RWPE1 (cell line): ENCODE results near the gene FCAR.
"Not testable (repeated sequence)": the region's sequence is repeated elsewhere in the genome, so short reads cannot be mapped to it uniquely, and the experiment has no call there.

ENCODE experiments used
- CTCF ChIA-PET: fragments of 350-600 bp; sonication (Branson Sonifier 250); formaldehyde crosslinking; extraction: SDS; loops from one replicate; lab custom pipeline; 2021; lab: Yijun Ruan, JAX
- POLR2A ChIA-PET: fragments of 400-600 bp; formaldehyde crosslinking; extraction: SDS; loops from one replicate; lab custom pipeline; 2020; ENCODE audit warnings: antibody characterized with exemption; ENCODE audit not compliant: low non-redundant PET; lab: Yijun Ruan, JAX
- DNase-seq: peaks from one replicate; pipeline ENCODE4 v3.0.0; 2012; ENCODE audit warnings: low spot score
- H3K27ac ChIP-seq: fragments of 450-650 bp; 2 replicates; pipeline ENCODE4 v1.5.1; 2017
- TF ChIP-seq, protein P1 (sequence below): fragments of 450-650 bp; conservative IDR thresholded peaks from 2 replicates; pipeline ENCODE4 v1.5.1; 2017; ENCODE audit warnings: low read depth, mild to moderate bottlenecking

Gene FCAR

DNA sequence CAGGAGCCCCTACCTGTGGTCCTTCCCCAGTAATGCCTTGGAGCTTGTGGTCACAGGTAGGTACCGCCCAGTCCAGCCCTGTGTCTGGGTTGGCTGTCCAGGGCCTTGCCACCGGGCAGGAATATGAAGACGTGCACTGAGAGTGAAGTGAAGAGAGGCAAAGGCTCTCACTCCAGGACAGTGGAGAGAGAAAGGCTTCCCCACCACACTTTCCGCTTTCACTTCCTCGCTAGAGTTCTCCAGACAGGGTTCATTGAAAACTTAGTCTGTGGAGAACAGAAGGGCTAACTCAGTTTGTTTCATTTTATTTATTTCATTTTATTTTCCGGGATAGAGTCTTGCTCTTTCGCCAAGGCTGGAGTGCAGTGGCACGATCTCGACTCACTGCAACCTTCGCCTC, 14.2 kb downstream of the FCAR start:
- CTCF ChIA-PET = interaction anchor here (0.7 kb wide), 1 partner anchor 1133 kb away, joined by 4 read pairs; no protein-coding TSS in a partner anchor
- H3K27ac ChIP-seq = no peak overlapping the region
- no peak for DNase-seq
- POLR2A ChIA-PET = no interaction called here
- TF ChIP-seq, protein P1, sequence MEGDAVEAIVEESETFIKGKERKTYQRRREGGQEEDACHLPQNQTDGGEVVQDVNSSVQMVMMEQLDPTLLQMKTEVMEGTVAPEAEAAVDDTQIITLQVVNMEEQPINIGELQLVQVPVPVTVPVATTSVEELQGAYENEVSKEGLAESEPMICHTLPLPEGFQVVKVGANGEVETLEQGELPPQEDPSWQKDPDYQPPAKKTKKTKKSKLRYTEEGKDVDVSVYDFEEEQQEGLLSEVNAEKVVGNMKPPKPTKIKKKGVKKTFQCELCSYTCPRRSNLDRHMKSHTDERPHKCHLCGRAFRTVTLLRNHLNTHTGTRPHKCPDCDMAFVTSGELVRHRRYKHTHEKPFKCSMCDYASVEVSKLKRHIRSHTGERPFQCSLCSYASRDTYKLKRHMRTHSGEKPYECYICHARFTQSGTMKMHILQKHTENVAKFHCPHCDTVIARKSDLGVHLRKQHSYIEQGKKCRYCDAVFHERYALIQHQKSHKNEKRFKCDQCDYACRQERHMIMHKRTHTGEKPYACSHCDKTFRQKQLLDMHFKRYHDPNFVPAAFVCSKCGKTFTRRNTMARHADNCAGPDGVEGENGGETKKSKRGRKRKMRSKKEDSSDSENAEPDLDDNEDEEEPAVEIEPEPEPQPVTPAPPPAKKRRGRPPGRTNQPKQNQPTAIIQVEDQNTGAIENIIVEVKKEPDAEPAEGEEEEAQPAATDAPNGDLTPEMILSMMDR = no peak

- no peak overlapping the region for H3K27ac ChIP-seq
- TF ChIP-seq, protein P1 = no peak
- no peak for DNase-seq
- ChIA-PET CTCF (interaction anchor here (0.5 kb wide), 1 partner anchor 216 kb away, joined by 4 read pairs; no protein-coding TSS in a partner anchor), POLR2A (no interaction called here)
Observed at GRCh38 chr19:54889566-54889965, 15.5 kb downstream of the FCAR start.

DNA sequence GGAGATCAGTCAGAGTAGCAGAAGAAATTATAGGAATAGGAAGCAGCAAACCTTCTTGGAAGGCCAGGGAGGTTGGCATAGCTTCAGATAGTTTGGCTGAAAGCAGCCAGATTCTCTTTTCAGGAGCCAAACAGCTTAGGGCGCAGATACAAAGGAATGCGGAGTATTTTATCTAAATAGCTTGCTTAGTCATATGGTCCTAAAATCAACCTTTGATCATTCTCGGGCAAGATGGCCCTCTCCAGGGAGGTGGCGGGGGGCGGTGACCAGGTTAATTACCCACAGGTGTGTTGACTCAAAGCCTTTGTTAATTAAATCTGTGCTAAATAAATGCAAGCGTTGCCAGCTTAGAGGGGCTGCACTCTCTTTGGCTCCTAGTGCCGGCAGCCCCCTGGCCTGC, 19.4 kb downstream of the FCAR start:
- H3K27ac ChIP-seq = no peak overlapping the region
- ChIA-PET CTCF (no interaction called here), POLR2A (no interaction called here)
- DNase-seq = no peak
- TF ChIP-seq, protein P1 = no peak

GRCh38 chr19:54894106-54894505, 20.1 kb downstream of the FCAR start:
- POLR2A ChIA-PET, DNase-seq, H3K27ac ChIP-seq, CTCF ChIA-PET: not testable (repeated sequence)

DNA sequence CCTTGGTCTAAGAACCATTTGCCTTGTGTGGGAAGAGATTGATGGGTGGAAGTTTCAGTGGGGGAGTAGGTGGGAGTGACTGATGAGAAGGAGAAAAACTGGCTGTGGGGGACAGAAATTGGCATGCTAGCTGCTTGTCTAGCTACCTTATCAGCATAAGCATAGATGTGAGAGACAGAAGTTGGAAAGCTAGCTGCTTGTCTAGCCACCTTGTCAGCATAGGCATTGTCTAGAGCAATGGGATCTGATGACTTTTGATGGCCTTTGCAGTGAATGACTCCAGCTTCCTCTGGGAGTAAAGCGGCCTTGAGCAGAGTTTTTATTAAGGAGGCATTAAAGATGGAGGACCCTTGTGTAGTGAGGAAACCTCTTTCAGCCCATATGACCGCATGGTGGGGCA, 22.0 kb downstream of the FCAR start:
- POLR2A ChIA-PET = no interaction called here

GRCh38 chr19:54898685-54899084, 24.6 kb downstream of the FCAR start:
- POLR2A ChIA-PET, CTCF ChIA-PET, DNase-seq, H3K27ac ChIP-seq: not testable (repeated sequence)

More for the DNA sequence above, 22.0 kb downstream of the FCAR start:
- DNase-seq = no peak
- TF ChIP-seq, protein P1 = no peak
- H3K27ac ChIP-seq = no peak overlapping the region
- CTCF ChIA-PET = no interaction called here

GRCh38 chr19:54899646-54900045, 25.6 kb downstream of the FCAR start:
- POLR2A ChIA-PET, DNase-seq, CTCF ChIA-PET, H3K27ac ChIP-seq: not testable (repeated sequence)

DNA sequence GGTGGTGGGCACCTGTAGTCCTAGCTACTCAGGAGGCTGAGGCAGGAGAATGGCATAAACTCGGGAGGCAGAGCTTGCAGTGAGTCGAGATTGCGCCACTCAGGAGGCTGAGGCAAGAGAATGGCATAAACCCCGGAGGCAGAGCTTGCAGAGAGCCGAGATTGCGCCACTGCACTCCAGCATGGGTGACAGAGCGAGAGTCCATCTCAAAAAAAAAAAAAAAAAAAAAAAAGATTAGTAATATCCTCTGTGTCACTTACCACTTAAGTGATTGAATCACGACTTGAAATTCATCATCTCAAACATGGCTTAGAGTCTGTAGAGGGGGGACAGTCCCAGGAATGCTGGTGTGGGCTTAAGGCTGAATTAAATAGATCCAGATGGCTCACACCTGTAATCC, 27.1 kb downstream of the FCAR start:
- DNase-seq, POLR2A ChIA-PET, H3K27ac ChIP-seq: not testable (repeated sequence)
- CTCF ChIA-PET = interaction anchor here (0.7 kb wide), 1 partner anchor 15 kb away, joined by 4 read pairs; no protein-coding TSS in a partner anchor

GRCh38 chr19:54902061-54902460, 28.0 kb downstream of the FCAR start:
- DNase-seq = no peak
- POLR2A ChIA-PET = no interaction called here
- H3K27ac ChIP-seq = no peak overlapping the region
- TF ChIP-seq, protein P1 = no peak
- CTCF ChIA-PET = no interaction called here
